Mammary epithelial cell (primary cell): Measurements from ENCODE around the gene GH1.

ENCODE experiments used
- CTCF ChIP-seq, 2 donors: IDR thresholded peaks in 1 of 2; conservative IDR thresholded peaks in 1 of 2; 2 replicates each; pipeline ENCODE4 v1.5.1; 2011 to 2012; ENCODE audit warnings: inconsistent platforms in 2 of 2, low read length in 2 of 2, mild to moderate bottlenecking in 2 of 2, control low read depth in 1 of 2, low read depth in 1 of 2; ENCODE audit not compliant: insufficient read depth in 1 of 2; ENCODE audit errors: extremely low read depth in 1 of 2
- EZH2 ChIP-seq: IDR thresholded peaks from 2 replicates; pipeline ENCODE4 v1.6.1; 2012; ENCODE audit warnings: low read length, inconsistent platforms, borderline replicate concordance

DNA sequence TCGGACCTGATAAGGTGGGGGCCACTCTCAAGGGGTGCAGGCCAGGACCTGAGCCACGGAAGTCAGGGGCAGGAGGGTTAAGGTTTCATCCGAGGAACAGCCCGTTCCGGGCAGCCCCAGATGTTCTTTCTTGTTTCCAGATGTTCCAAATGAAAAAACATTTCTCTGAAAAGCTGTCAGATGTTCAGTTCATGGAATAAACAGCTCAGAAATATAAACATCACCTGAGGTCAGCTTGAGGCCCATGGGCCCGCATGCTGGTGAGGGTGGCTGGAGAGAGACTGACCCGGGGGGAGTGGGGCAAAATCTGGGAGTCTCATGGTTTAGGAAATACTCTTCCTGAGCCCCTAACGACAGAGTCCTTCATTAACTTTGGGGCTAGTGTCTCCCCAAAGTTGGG is 15.0 kb upstream of the GH1 start:
- no peak for TF ChIP-seq CTCF (conservative IDR thresholded peaks at IDR 0.05 in 1 of 2, IDR thresholded peaks at IDR 0.05 in 1 of 2; ENCODE audit: extremely low read depth in 1 of 2, insufficient read depth in 1 of 2, low read depth in 1 of 2, low read length in 2 of 2)
- no peak for TF ChIP-seq EZH2
